IMR-90 (cell line): ENCODE data around the gene COL6A3. TPM values are rescaled to one million over a fixed set of nuclear protein-coding genes. Genes with fewer than 3 reads are reported as not detected.
A peak's percentile ranks its signal among the peaks of the same experiment; 100 is the strongest.

Source experiments
- ATAC-seq: fragments of 200-7000 bp; cut with Tn5 transposase; 2 replicates; pipeline ENCODE4 v1.9.1; 2020; ENCODE audit warnings: low read depth, mild to moderate bottlenecking, moderate library complexity
- BruUV-seq: library from RNA; stranded (reverse); fragments of 400-500 nt; replicated peaks from 2 replicates; lab custom pipeline; 2021; lab: Mats Ljungman, UMichigan
- CTCF ChIA-PET: fragments of 300-600 bp; formaldehyde crosslinking; extraction: SDS; loops from one replicate; lab custom pipeline; 2021; ENCODE audit warnings: antibody characterized with exemption; lab: Yijun Ruan, JAX
- POLR2A ChIA-PET: fragments of 300-600 bp; sonication (Branson Sonifier 250); formaldehyde crosslinking; loops from one replicate; lab custom pipeline; 2022; ENCODE audit warnings: antibody characterized with exemption; ENCODE audit not compliant: unreplicated experiment; lab: Charles Lee
- DNase-seq: peaks from one replicate; pipeline ENCODE4 v3.0.0; 2013
- H2AFZ ChIP-seq: replicated peaks from 2 replicates; pipeline ENCODE3; 2013; ENCODE audit warnings: low read length, mild to moderate bottlenecking; ENCODE audit not compliant: poor library complexity
- H2AK5ac ChIP-seq: 2 replicates; pipeline ENCODE4 v1.6.1; 2013; ENCODE audit warnings: low read depth, low read length, inconsistent platforms
- H2AK9ac ChIP-seq: replicated peaks from 2 replicates; pipeline ENCODE3; 2013; ENCODE audit warnings: mild to moderate bottlenecking, low read depth, low read length, moderate library complexity; ENCODE audit not compliant: poor library complexity
- H2BK120ac ChIP-seq: 2 replicates; pipeline ENCODE4 v1.6.1; 2013; ENCODE audit warnings: low read depth, low read length, inconsistent platforms
- H2BK15ac ChIP-seq: 3 replicates; pipeline ENCODE4 v1.6.1; 2013; ENCODE audit warnings: low read depth, low read length, inconsistent platforms
- H2BK20ac ChIP-seq: 2 replicates; pipeline ENCODE4 v1.6.1; 2013; ENCODE audit warnings: low read depth, mild to moderate bottlenecking, inconsistent platforms, low read length, moderate library complexity
- H2BK5ac ChIP-seq: 2 replicates; pipeline ENCODE4 v1.6.1; 2013; ENCODE audit warnings: mild to moderate bottlenecking, low read depth, low read length, inconsistent platforms; ENCODE audit not compliant: poor library complexity, severe bottlenecking
- H3K14ac ChIP-seq: replicated peaks from 2 replicates; pipeline ENCODE4 v1.6.1; 2013; ENCODE audit warnings: low read depth, low read length, inconsistent platforms
- H3K18ac ChIP-seq: 2 replicates; pipeline ENCODE4 v1.6.1; 2013; ENCODE audit warnings: low read depth, low read length, control low read depth
- H3K23ac ChIP-seq: 2 replicates; pipeline ENCODE4 v1.6.1; 2013; ENCODE audit warnings: low read depth, low read length, inconsistent platforms
- H3K27ac ChIP-seq: 2 replicates; pipeline ENCODE4 v1.5.1; 2013; ENCODE audit warnings: mild to moderate bottlenecking, control low read depth, low read length; ENCODE audit not compliant: insufficient read depth
- H3K27me3 ChIP-seq: 2 replicates; pipeline ENCODE4 v1.6.1; 2013; ENCODE audit warnings: low read length; ENCODE audit not compliant: control insufficient read depth, insufficient read depth
- H3K36me3 ChIP-seq: 2 replicates; pipeline ENCODE4 v1.6.1; 2013; ENCODE audit warnings: low read length, mixed read lengths; ENCODE audit not compliant: control insufficient read depth, insufficient read depth
- H3K4ac ChIP-seq: 2 replicates; pipeline ENCODE4 v1.6.1; 2013; ENCODE audit warnings: low read depth, low read length, inconsistent platforms
- H3K4me1 ChIP-seq: 2 replicates; pipeline ENCODE4 v1.6.1; 2013; ENCODE audit warnings: low read length, mixed read lengths; ENCODE audit not compliant: control insufficient read depth, insufficient read depth
- H3K4me2 ChIP-seq: 2 replicates; pipeline ENCODE4 v1.6.1; 2013; ENCODE audit warnings: low read depth, mild to moderate bottlenecking, control low read depth, low read length, moderate library complexity
- H3K4me3 ChIP-seq: 2 replicates; pipeline ENCODE4 v1.5.1; 2013; ENCODE audit warnings: low read depth, mild to moderate bottlenecking, control low read depth, low read length, moderate library complexity; ENCODE audit not compliant: insufficient read depth
- H3K56ac ChIP-seq: 2 replicates; pipeline ENCODE4 v1.6.1; 2013; ENCODE audit warnings: low read length, inconsistent platforms; ENCODE audit not compliant: insufficient read depth; ENCODE audit errors: extremely low read depth
- H3K79me1 ChIP-seq, 2 experiments: 2 replicates each; pipeline ENCODE4 v1.6.1; 2013; ENCODE audit warnings: low read length in 2 of 2, inconsistent platforms in 1 of 2, low read depth in 1 of 2
- H3K9ac ChIP-seq: 2 replicates; pipeline ENCODE4 v1.6.1; 2013; ENCODE audit warnings: low read depth, low read length, control low read depth
- H3K9me1 ChIP-seq: 2 replicates; pipeline ENCODE4 v1.6.1; 2013; ENCODE audit warnings: low read length, inconsistent platforms; ENCODE audit not compliant: insufficient read depth
- H3K9me3 ChIP-seq: 2 replicates; pipeline ENCODE4 v1.6.1; 2013; ENCODE audit warnings: low read length; ENCODE audit not compliant: control insufficient read depth, insufficient read depth
- H4K20me1 ChIP-seq: 2 replicates; pipeline ENCODE4 v1.6.1; 2013; ENCODE audit warnings: low read length, inconsistent platforms; ENCODE audit not compliant: insufficient read depth
- H4K5ac ChIP-seq: 2 replicates; pipeline ENCODE4 v1.6.1; 2013; ENCODE audit warnings: mild to moderate bottlenecking, low read depth, low read length, control low read depth
- H4K8ac ChIP-seq, 2 experiments: 2 replicates each; pipeline ENCODE4 v1.6.1; 2013; ENCODE audit warnings: low read depth in 2 of 2, low read length in 2 of 2, control low read depth in 1 of 2, inconsistent platforms in 1 of 2
- H4K91ac ChIP-seq: 2 replicates; pipeline ENCODE4 v1.6.1; 2013; ENCODE audit warnings: low read depth, low read length, inconsistent platforms; ENCODE audit not compliant: insufficient read depth
- BHLHE40 ChIP-seq: fragments of 150-350 bp; IDR thresholded peaks from 2 replicates; pipeline ENCODE4 v1.6.1; 2016; ENCODE audit warnings: mild to moderate bottlenecking, low read depth, low read length
- CEBPB ChIP-seq: IDR thresholded peaks from 2 replicates; pipeline ENCODE4 v1.6.1; 2012; ENCODE audit warnings: low read depth, low read length, improper control_type of control experiment
- CHD1 ChIP-seq: IDR thresholded peaks from 2 replicates; pipeline ENCODE4 v1.6.1; 2012; ENCODE audit warnings: low read depth, low read length, improper control_type of control experiment
- FOS ChIP-seq: fragments of 150-350 bp; IDR thresholded peaks from 2 replicates; pipeline ENCODE4 v1.6.1; 2016; ENCODE audit warnings: low read depth, low read length
- MAFK ChIP-seq: IDR thresholded peaks from 2 replicates; pipeline ENCODE4 v1.6.1; 2012; ENCODE audit warnings: low read depth, low read length, improper control_type of control experiment
- MAZ ChIP-seq: IDR thresholded peaks from 2 replicates; pipeline ENCODE4 v1.6.1; 2012; ENCODE audit warnings: low read depth, mild to moderate bottlenecking, low read length, improper control_type of control experiment, moderate library complexity, borderline replicate concordance
- MXI1 ChIP-seq: IDR thresholded peaks from 2 replicates; pipeline ENCODE4 v1.6.1; 2012; ENCODE audit warnings: low read depth, mild to moderate bottlenecking, low read length, moderate library complexity, borderline replicate concordance
- NFE2L2 ChIP-seq: fragments of 150-350 bp; IDR thresholded peaks from 2 replicates; pipeline ENCODE4 v1.6.1; 2016; ENCODE audit warnings: low read depth, mild to moderate bottlenecking, low read length
- POLR2A ChIP-seq: IDR thresholded peaks from 2 replicates; pipeline ENCODE4 v1.6.1; 2012; ENCODE audit warnings: mild to moderate bottlenecking, low read depth, low read length
- RAD21 ChIP-seq: IDR thresholded peaks from 2 replicates; pipeline ENCODE4 v1.6.1; 2012; ENCODE audit warnings: low read length, improper control_type of control experiment
- RCOR1 ChIP-seq: IDR thresholded peaks from 2 replicates; pipeline ENCODE4 v1.6.1; 2012; ENCODE audit warnings: mild to moderate bottlenecking, low read length, improper control_type of control experiment; ENCODE audit not compliant: insufficient replicate concordance
- RFX5 ChIP-seq: IDR thresholded peaks from 2 replicates; pipeline ENCODE4 v1.8.0; 2012; ENCODE audit warnings: low read depth, mild to moderate bottlenecking, low read length, moderate library complexity
- SMC3 ChIP-seq: fragments of 150-350 bp; IDR thresholded peaks from 2 replicates; pipeline ENCODE4 v1.6.1; 2016; ENCODE audit warnings: low read depth, mild to moderate bottlenecking, antibody characterized with exemption, low read length, moderate library complexity
- whole genome bisulfite sequencing, 2 experiments: methylation state at CpG; one replicate each; pipeline versions ENCODE4 v1.1.5 to v1.1.7; 2013; ENCODE audit warnings: missing lambda C conversion rate in 2 of 2; ENCODE audit not compliant: insufficient read length in 1 of 2; ENCODE audit errors: extremely low coverage in 2 of 2; 5-methylcytosine and 5-hydroxymethylcytosine counted together
- dilution Hi-C: fragments of 300-500 bp; cut with HindIII; formaldehyde crosslinking; loops from one replicate; pipeline ENCODE4 v1.14.3; 2018; ENCODE audit warnings: low sequenced_read_pairs; ENCODE audit not compliant: unreplicated experiment
- in situ Hi-C: fragments of 300-500 bp; cut with MboI; formaldehyde crosslinking; loops from 3 replicates; pipeline ENCODE4 v1.14.3; 2019; ENCODE audit warnings: low sequenced_read_pairs, inconsistent platforms, mixed read lengths
- intact Hi-C: fragments of 100-400 bp; cut with micrococcal nuclease; formaldehyde crosslinking; loops from 2 replicates; pipeline ENCODE4 v1.10.0; 2022
- polyA plus RNA-seq, 3 experiments: library from polyadenylated mRNA; depleted of rRNA; stranded (reverse); fragments of >200 nt; gene quantifications; 2 replicates each; pipeline ENCODE4 v1.2.3, GENCODE V29; 2012; ENCODE audit warnings: low replicate concordance in 1 of 3
- total RNA-seq: library from RNA; depleted of rRNA; stranded (reverse); fragments of >200 nt; gene quantifications from 2 replicates; pipeline ENCODE4 v1.2.3, GENCODE V29; 2012
- TF ChIP-seq, protein P1 (sequence below): conservative IDR thresholded peaks from 2 replicates; pipeline ENCODE4 v1.5.1; 2012; ENCODE audit warnings: mild to moderate bottlenecking, low read depth, low read length, improper control_type of control experiment
- TF ChIP-seq, protein P2 (sequence below): fragments of 150-350 bp; IDR thresholded peaks from 2 replicates; pipeline ENCODE4 v1.6.1; 2017; ENCODE audit warnings: mild to moderate bottlenecking, antibody characterized with exemption, low read length, low read depth

Gene COL6A3
- total and polyA plus RNA-seq, 2 of the 4 experiments (the other 2 are of a cell fraction), result 964 to 1,855 TPM

DNA sequence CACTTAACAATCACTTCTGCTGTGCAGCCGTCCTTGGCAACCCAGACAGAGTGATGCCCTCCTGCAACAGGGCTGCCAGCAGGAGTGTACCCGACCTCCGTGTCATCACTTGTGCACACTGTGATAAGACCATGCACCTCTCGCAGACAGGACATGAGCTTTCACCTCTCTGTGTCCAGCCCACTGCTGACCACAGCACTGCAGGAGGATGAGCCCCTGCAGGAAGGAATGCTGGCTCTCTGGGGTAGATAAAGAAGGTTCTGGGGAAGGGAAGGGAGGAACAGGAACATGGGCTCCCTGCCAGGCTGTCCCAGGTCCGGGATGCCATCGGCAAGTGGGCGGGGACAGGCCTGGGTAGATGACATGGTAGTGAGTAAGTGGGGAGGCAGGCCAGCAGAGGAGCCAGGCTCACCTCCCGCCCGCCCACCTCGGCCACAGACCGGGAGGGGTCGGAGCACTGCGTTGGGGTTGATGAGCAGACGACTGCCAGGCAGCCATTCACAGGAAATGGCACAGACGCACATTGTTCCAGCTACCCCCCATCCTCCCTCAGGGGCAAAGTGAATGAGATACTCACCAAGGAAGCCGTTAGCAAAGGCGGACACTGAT is 18.6 kb upstream of the COL6A3 start:
- peak overlapping the region; percentile 55; the same call in 1 of the 2 replicates for H3K27ac ChIP-seq
- H3K4me2 ChIP-seq, result peak overlapping the region; percentile 77
- peak overlapping the region; percentile 76 for H2AK9ac ChIP-seq
- H3K4me1 ChIP-seq, result peaks cover 32% of the 10 kb centered on the region
- peak overlapping the region; percentile 88 for H2AFZ ChIP-seq
- H4K5ac ChIP-seq, result peak overlapping the region; percentile 0; the same call in 1 of the 2 replicates
- H3K4ac ChIP-seq, result peak overlapping the region; percentile 97
- no peaks in the 10 kb centered on the region for H3K36me3 ChIP-seq
- peak overlapping the region; percentile 99 for H2AK5ac ChIP-seq
- dilution Hi-C loops (no loop called here), intact Hi-C loops (no loop called here), in situ Hi-C loops (no loop called here)
- peak overlapping the region; percentile 6; the same call in 1 of the 2 replicates for H3K9ac ChIP-seq
- ChIA-PET POLR2A (no interaction called here), CTCF (interaction anchor here (0.6 to 2.3 kb wide), 3 partner anchors 11 to 298 kb away, joined by 3 to 9 read pairs (median 4); no protein-coding TSS in a partner anchor)
- H3K56ac ChIP-seq, result peak overlapping the region; percentile 64
- no peaks in the 10 kb centered on the region for H3K27me3 ChIP-seq
- WGBS, 2 experiments, result 0% methylated on average over 2 of the region's 17 CpGs; no CpG with 5 or more reads in 1 of the 2 experiments
- H3K23ac ChIP-seq, result peak overlapping the region; percentile 97
- peak overlapping the region; percentile 32 to 86 for H4K8ac ChIP-seq
- H3K4me3 ChIP-seq, result no peak overlapping the region
- peaks cover 2% of the 10 kb centered on the region; the same call in 1 of the 2 replicates for H4K20me1 ChIP-seq
- H2BK120ac ChIP-seq, result peak overlapping the region; percentile 93
- ATAC-seq (peak; percentile 91), DNase-seq (peak; percentile 93)
- H2BK5ac ChIP-seq, result peak overlapping the region; percentile 92
- H3K79me1 ChIP-seq, result peaks cover 0 to 37% of the 10 kb centered on the region in 2 experiments
- no peaks in the 10 kb centered on the region for H3K9me3 ChIP-seq
- peak overlapping the region; percentile 66 for H3K18ac ChIP-seq
- H3K9me1 ChIP-seq, result peaks cover 40% of the 10 kb centered on the region
- BruUV-seq, result no TSS peak
- peak overlapping the region; percentile 61; the same call in 1 of the 3 replicates for H2BK15ac ChIP-seq
- peak overlapping the region; percentile 91 for H2BK20ac ChIP-seq
- H4K91ac ChIP-seq, result peak overlapping the region; percentile 94
- peak overlapping the region; percentile 98 for H3K14ac ChIP-seq
- TF ChIP-seq CHD1 (no peak), NFE2L2 (0 out of 2 replicates have a peak, but pooled peaks have one; percentile 26), MXI1 (no peak), MAZ (peak; percentile 94), MAFK (peak; percentile 49; the same call in 1 of the 2 replicates), POLR2A (no peak; the same call in none of the 2 replicates), RFX5 (no peak), RCOR1 (no peak), RAD21 (peak; percentile 34), CEBPB (no peak; the same call in 1 of the 2 replicates), SMC3 (0 out of 2 replicates have a peak, but pooled peaks have one; percentile 6), BHLHE40 (0 out of 2 replicates have a peak, but pooled peaks have one; percentile 4), FOS (peak; percentile 79)
- TF ChIP-seq, protein P1, sequence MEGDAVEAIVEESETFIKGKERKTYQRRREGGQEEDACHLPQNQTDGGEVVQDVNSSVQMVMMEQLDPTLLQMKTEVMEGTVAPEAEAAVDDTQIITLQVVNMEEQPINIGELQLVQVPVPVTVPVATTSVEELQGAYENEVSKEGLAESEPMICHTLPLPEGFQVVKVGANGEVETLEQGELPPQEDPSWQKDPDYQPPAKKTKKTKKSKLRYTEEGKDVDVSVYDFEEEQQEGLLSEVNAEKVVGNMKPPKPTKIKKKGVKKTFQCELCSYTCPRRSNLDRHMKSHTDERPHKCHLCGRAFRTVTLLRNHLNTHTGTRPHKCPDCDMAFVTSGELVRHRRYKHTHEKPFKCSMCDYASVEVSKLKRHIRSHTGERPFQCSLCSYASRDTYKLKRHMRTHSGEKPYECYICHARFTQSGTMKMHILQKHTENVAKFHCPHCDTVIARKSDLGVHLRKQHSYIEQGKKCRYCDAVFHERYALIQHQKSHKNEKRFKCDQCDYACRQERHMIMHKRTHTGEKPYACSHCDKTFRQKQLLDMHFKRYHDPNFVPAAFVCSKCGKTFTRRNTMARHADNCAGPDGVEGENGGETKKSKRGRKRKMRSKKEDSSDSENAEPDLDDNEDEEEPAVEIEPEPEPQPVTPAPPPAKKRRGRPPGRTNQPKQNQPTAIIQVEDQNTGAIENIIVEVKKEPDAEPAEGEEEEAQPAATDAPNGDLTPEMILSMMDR, result peak; percentile 58
- TF ChIP-seq, protein P2, sequence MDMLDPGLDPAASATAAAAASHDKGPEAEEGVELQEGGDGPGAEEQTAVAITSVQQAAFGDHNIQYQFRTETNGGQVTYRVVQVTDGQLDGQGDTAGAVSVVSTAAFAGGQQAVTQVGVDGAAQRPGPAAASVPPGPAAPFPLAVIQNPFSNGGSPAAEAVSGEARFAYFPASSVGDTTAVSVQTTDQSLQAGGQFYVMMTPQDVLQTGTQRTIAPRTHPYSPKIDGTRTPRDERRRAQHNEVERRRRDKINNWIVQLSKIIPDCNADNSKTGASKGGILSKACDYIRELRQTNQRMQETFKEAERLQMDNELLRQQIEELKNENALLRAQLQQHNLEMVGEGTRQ, result no peak
